ENCODE results near the gene SIAH1. TPM values are rescaled to one million over a fixed set of nuclear protein-coding genes. Genes with fewer than 3 reads are reported as not detected.

Gene SIAH1
- total and polyA plus RNA-seq, 2 experiments from 2014 or later = 38.8 to 45.5 TPM

DNA sequence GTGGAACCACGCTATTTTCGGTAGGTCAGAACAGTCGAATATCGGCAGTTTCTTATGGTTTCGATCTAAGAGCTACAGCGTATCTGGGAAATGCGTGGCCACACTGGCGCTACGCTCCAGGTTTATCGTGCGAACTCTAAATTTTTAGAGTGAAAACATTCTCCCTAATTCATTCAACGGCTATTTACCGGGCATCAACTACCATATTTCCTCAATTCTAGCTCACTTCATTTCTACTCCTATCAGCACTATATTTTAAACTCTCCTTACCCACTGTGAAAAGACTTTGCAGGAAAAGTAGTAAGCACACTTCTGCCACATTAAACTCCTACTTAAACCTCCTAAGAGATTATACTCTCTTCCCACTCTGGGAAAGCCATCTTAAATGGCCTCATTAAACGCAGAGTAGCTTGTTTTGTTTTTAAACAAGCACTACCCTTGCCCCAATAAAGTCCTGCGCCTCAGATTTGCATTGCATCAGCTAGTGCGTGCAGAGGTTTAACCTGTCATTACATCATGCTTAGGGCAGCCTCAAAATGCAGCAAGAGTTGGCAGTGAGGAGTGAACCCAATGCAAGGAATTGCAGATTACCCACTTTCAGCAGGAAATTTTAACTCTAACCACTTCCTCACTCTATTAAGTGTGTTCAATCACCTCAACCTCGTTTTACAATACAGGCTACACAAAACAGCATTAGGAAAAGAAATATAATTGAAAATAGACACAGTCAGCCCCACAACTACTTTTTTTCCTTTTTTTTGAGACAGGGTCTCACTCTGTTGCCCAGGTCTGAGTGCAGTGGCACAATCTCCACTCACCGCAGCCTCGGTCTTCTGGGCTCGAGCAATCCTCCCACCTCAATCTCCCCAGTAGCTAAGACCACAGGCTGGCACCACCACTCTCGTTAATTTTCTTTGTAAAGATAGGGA is 18.8 kb downstream of the SIAH1 start:
- H3K79me2 ChIP-seq = peaks cover 97% of the 10 kb centered on the region
- peaks cover 28% of the 10 kb centered on the region for H3K4me1 ChIP-seq (ENCODE audit: insufficient read depth)
- peak overlapping the region; percentile 97 for H3K27ac ChIP-seq
- H4K20me1 ChIP-seq (ENCODE audit: insufficient read depth, poor library complexity, severe bottlenecking) = peaks cover 90% of the 10 kb centered on the region
- TF ChIP-seq EZH2 (IDR thresholded peaks at IDR 0.05; ENCODE audit: borderline replicate concordance) = no peak
- TF ChIP-seq EZH2phosphoT487 (IDR thresholded peaks at IDR 0.05; ENCODE audit: low read depth, severe bottlenecking, unreplicated experiment) = no peak
- TF ChIP-seq, protein P1, sequence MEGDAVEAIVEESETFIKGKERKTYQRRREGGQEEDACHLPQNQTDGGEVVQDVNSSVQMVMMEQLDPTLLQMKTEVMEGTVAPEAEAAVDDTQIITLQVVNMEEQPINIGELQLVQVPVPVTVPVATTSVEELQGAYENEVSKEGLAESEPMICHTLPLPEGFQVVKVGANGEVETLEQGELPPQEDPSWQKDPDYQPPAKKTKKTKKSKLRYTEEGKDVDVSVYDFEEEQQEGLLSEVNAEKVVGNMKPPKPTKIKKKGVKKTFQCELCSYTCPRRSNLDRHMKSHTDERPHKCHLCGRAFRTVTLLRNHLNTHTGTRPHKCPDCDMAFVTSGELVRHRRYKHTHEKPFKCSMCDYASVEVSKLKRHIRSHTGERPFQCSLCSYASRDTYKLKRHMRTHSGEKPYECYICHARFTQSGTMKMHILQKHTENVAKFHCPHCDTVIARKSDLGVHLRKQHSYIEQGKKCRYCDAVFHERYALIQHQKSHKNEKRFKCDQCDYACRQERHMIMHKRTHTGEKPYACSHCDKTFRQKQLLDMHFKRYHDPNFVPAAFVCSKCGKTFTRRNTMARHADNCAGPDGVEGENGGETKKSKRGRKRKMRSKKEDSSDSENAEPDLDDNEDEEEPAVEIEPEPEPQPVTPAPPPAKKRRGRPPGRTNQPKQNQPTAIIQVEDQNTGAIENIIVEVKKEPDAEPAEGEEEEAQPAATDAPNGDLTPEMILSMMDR (IDR thresholded peaks at IDR 0.05; ENCODE audit: poor library complexity) = no peak
- H3K9me2 ChIP-seq (replicated peaks; ENCODE audit: insufficient read depth) = no peaks in the 10 kb centered on the region
- no peaks in the 10 kb centered on the region for H3K9me3 ChIP-seq (ENCODE audit: low read depth)
- H3K27me3 ChIP-seq = no peaks in the 10 kb centered on the region
- peak overlapping the region; percentile 35 for H2AFZ ChIP-seq
- WGBS (ENCODE audit: low lambda C conversion rate, missing lambda C conversion rate) = 17% methylated on average over 21 of the region's 21 CpGs
- H3K4me2 ChIP-seq = peak overlapping the region; percentile 91
- peak; percentile 73 for DNase-seq (ENCODE audit: low spot score)
- peak overlapping the region; percentile 73 for H3K4me3 ChIP-seq
- no peaks in the 10 kb centered on the region for H3K36me3 ChIP-seq (replicated peaks; ENCODE audit: insufficient read depth, low read depth)

DNA sequence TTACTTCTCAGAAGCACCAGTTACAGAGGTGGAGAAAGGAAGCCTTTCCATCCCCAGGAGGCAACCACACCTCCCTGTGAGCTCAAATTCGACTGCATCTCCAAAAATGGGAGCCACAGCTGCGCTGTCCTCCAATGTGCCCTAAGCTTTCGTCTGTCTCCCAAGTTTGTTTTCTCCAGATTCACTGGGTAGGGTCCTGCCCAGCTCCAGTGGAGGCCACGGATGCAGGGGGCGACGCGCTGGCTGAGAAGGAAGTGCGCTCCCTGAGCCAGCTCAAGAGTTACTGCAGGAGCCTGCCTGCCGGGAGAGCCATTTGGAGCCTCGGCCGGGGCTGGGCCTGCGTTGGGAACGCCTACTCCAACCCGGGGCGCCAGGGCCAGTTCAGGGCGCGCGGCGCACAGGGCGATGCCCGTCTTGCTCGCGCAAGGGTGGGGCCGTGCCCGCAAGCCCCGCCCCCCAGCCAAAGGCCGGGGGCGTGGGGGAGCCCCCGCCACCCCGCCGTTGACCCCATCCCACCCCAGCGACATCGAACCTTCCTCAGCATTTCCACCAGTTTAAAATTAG is 19.5 kb downstream of the SIAH1 start:
- H3K4me2 ChIP-seq = peak overlapping the region; percentile 91
- peaks cover 28% of the 10 kb centered on the region for H3K4me1 ChIP-seq (ENCODE audit: insufficient read depth)
- H3K9me3 ChIP-seq (ENCODE audit: low read depth) = no peaks in the 10 kb centered on the region
- H3K4me3 ChIP-seq = peak overlapping the region; percentile 73
- TF ChIP-seq EZH2phosphoT487 (IDR thresholded peaks at IDR 0.05; ENCODE audit: low read depth, severe bottlenecking, unreplicated experiment) (no peak), EZH2 (IDR thresholded peaks at IDR 0.05; ENCODE audit: borderline replicate concordance) (no peak)
- TF ChIP-seq, protein P1 (IDR thresholded peaks at IDR 0.05; ENCODE audit: poor library complexity) = peak; percentile 17
- peaks cover 97% of the 10 kb centered on the region for H3K79me2 ChIP-seq
- no peaks in the 10 kb centered on the region for H3K27me3 ChIP-seq
- no peaks in the 10 kb centered on the region for H3K9me2 ChIP-seq (replicated peaks; ENCODE audit: insufficient read depth)
- peak overlapping the region; percentile 97 for H3K27ac ChIP-seq
- peak; percentile 95 for DNase-seq (ENCODE audit: low spot score)
- peak overlapping the region; percentile 35 for H2AFZ ChIP-seq
- no peaks in the 10 kb centered on the region for H3K36me3 ChIP-seq (replicated peaks; ENCODE audit: insufficient read depth, low read depth)
- peaks cover 85% of the 10 kb centered on the region for H4K20me1 ChIP-seq (ENCODE audit: insufficient read depth, poor library complexity, severe bottlenecking)
- 5% methylated on average over 20 of the region's 33 CpGs for WGBS (ENCODE audit: low lambda C conversion rate, missing lambda C conversion rate)

DNA sequence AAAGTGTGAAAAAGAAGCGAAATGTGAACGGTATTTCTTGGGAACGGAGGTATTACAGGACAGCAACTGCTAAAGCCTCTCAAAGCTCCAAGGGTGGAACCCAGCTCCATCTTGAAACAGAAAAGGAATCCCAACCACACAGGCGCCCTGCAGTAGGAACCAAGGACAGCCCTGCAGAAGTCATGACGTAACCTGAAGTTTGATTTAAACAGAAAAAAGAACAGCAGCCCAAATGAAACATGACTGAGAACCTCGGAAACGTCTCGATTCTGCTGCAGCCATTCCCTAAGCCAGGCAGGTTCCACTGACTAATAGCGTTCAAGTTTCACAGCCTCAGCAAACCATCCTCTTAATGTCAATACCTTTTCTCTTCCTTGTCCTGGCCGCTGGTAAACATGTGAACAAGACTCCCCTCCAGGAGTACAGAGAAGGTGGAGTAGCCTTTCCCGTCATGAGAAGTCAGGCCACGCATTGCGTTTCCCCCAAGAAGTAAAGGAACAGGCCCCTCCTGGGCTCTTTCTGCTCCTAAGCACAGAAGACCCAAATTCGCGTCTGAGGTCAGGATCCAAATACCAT is 20.1 kb downstream of the SIAH1 start:
- whole genome bisulfite sequencing (ENCODE audit: low lambda C conversion rate, missing lambda C conversion rate) = 61% methylated on average over 15 of the region's 15 CpGs
- H3K27ac ChIP-seq = peak overlapping the region; percentile 97

More for the DNA sequence above, 20.1 kb downstream of the SIAH1 start:
- Histone ChIP-seq H3K9me2 (replicated peaks; ENCODE audit: insufficient read depth) (no peaks in the 10 kb centered on the region), H4K20me1 (ENCODE audit: insufficient read depth, poor library complexity, severe bottlenecking) (peaks cover 84% of the 10 kb centered on the region), H3K36me3 (replicated peaks; ENCODE audit: insufficient read depth, low read depth) (no peaks in the 10 kb centered on the region), H2AFZ (no peak overlapping the region), H3K4me1 (ENCODE audit: insufficient read depth) (peaks cover 28% of the 10 kb centered on the region), H3K27me3 (no peaks in the 10 kb centered on the region), H3K9me3 (ENCODE audit: low read depth) (no peaks in the 10 kb centered on the region), H3K79me2 (peaks cover 97% of the 10 kb centered on the region), H3K4me2 (peak overlapping the region; percentile 91), H3K4me3 (peak overlapping the region; percentile 23)
- peak; percentile 44 for DNase-seq (ENCODE audit: low spot score)
- TF ChIP-seq EZH2 (IDR thresholded peaks at IDR 0.05; ENCODE audit: borderline replicate concordance) = no peak
- TF ChIP-seq, protein P1 (IDR thresholded peaks at IDR 0.05; ENCODE audit: poor library complexity) = no peak
- no peak for TF ChIP-seq EZH2phosphoT487 (IDR thresholded peaks at IDR 0.05; ENCODE audit: low read depth, severe bottlenecking, unreplicated experiment)

Measured in hepatocyte (in vitro differentiated cells).